HCT116 (cell line): ENCODE results near the gene CPT1A. TPM values are rescaled to one million over a fixed set of nuclear protein-coding genes. Genes with fewer than 3 reads are reported as not detected.

Source experiments
- ATAC-seq: fragments of 200-7000 bp; cut with Tn5 transposase; 2 replicates; pipeline ENCODE4 v1.9.1; 2020; ENCODE audit warnings: mild to moderate bottlenecking, moderate library complexity
- BruUV-seq: library from RNA; stranded (reverse); fragments of 400-500 nt; replicated peaks from 2 replicates; lab custom pipeline; 2021; lab: Mats Ljungman, UMichigan
- CTCF ChIA-PET: fragments of 300-600 bp; sonication (Branson Sonifier 250); formaldehyde crosslinking; loops from one replicate; lab custom pipeline; 2021; ENCODE audit warnings: antibody characterized with exemption; lab: Charles Lee
- POLR2A ChIA-PET: fragments of 300-600, 350-600 bp; sonication (Branson Sonifier 250); formaldehyde crosslinking; loops from one replicate; lab custom pipeline; 2021; ENCODE audit warnings: antibody characterized with exemption; lab: Charles Lee
- RAD21 ChIA-PET, 2 experiments: fragments of 300-600 bp; sonication (Branson Sonifier 250); formaldehyde crosslinking; loops; one replicate each; lab custom pipeline; 2023; ENCODE audit warnings: low total read pairs in 2 of 2; ENCODE audit not compliant: uncharacterized antibody in 2 of 2, unreplicated experiment in 2 of 2, low non-redundant PET in 1 of 2; lab: Charles Lee
- DNase-seq: peaks from one replicate; pipeline ENCODE4 v3.0.0-alpha.2; 2010; ENCODE audit warnings: low read depth, low spot score
- H2AFZ ChIP-seq: fragments of 200-600 bp; shearing (Covaris generic), sonication (generic); 2 replicates; pipeline ENCODE4 v1.6.1; 2017; ENCODE audit warnings: low read depth, mixed run types, mixed read lengths, antibody characterized with exemption, low read length; ENCODE audit not compliant: poor library complexity, severe bottlenecking
- H3K27ac ChIP-seq: 2 replicates; pipeline ENCODE4 v1.5.1; 2012; ENCODE audit warnings: low read depth, low read length
- H3K27me3 ChIP-seq: fragments of 200-600 bp; sonication (generic); 2 replicates; pipeline ENCODE4 v1.6.1; 2016; ENCODE audit warnings: mixed run types, low read length, mixed read lengths; ENCODE audit not compliant: insufficient read depth
- H3K36me3 ChIP-seq, 2 experiments: fragments of 200-500 bp in 1 of 2; fragments of 200-600 bp in 1 of 2; sonication (Bioruptor generic) in 1 of 2; sonication (generic) in 1 of 2; 2 replicates each; pipeline versions ENCODE4 v1.5.1 to v1.6.1; 2014 to 2016; ENCODE audit warnings: low read length in 2 of 2, inconsistent platforms in 1 of 2, mixed read lengths in 1 of 2, mixed run types in 1 of 2; ENCODE audit not compliant: insufficient read depth in 2 of 2, control insufficient read depth in 1 of 2
- H3K4me1 ChIP-seq, 2 experiments: fragments of 200-600 bp in 1 of 2; sonication (generic) in 1 of 2; 2 replicates each; pipeline versions ENCODE4 v1.5.1 to v1.6.1; 2012 to 2017; ENCODE audit warnings: low read length in 2 of 2, inconsistent platforms in 1 of 2, mild to moderate bottlenecking in 1 of 2, mixed read lengths in 1 of 2, mixed run types in 1 of 2, moderate library complexity in 1 of 2; ENCODE audit not compliant: insufficient read depth in 2 of 2, control insufficient read depth in 1 of 2
- H3K4me2 ChIP-seq: fragments of 200-600 bp; sonication (generic); 2 replicates; pipeline ENCODE4 v1.6.1; 2017; ENCODE audit warnings: mixed run types, low read length, mixed read lengths
- H3K4me3 ChIP-seq, 2 experiments: fragments of 200-600 bp in 1 of 2; sonication (generic) in 1 of 2; replicated peaks in 1 of 2; 2 replicates each; pipeline ENCODE4 v1.5.1; 2011 to 2016; ENCODE audit warnings: low read length in 2 of 2, control low read depth in 1 of 2, low read depth in 1 of 2, mild to moderate bottlenecking in 1 of 2, mixed read lengths in 1 of 2, mixed run types in 1 of 2
- H3K79me2 ChIP-seq: fragments of 200-600 bp; sonication (generic); 2 replicates; pipeline ENCODE4 v1.6.1; 2017; ENCODE audit warnings: mild to moderate bottlenecking, mixed run types, low read length, moderate library complexity, mixed read lengths; ENCODE audit not compliant: insufficient read depth
- H3K9ac ChIP-seq: fragments of 200-600 bp; sonication (generic); 2 replicates; pipeline ENCODE4 v1.6.1; 2016; ENCODE audit warnings: low read length, mixed read lengths
- H3K9me2 ChIP-seq: fragments of 200-600 bp; sonication (generic), shearing (Covaris generic); 2 replicates; pipeline ENCODE4 v1.6.1; 2017; ENCODE audit warnings: mixed run types, mild to moderate bottlenecking, moderate library complexity; ENCODE audit not compliant: insufficient read depth
- H3K9me3 ChIP-seq, 2 experiments: fragments of 200-500 bp in 1 of 2; fragments of 200-600 bp in 1 of 2; sonication (Bioruptor generic) in 1 of 2; sonication (generic) in 1 of 2; 2 replicates each; pipeline ENCODE4 v1.6.1; 2014 to 2017; ENCODE audit warnings: low read length in 2 of 2, mixed read lengths in 2 of 2, inconsistent platforms in 1 of 2, low read depth in 1 of 2, mild to moderate bottlenecking in 1 of 2, mixed run types in 1 of 2, moderate library complexity in 1 of 2; ENCODE audit not compliant: control insufficient read depth in 1 of 2, insufficient read depth in 1 of 2
- H4K20me1 ChIP-seq: fragments of 200-600 bp; sonication (generic), shearing (Covaris generic); 2 replicates; pipeline ENCODE4 v1.6.1; 2017; ENCODE audit warnings: mixed run types, mild to moderate bottlenecking, moderate library complexity; ENCODE audit not compliant: insufficient read depth
- EGR1 ChIP-seq: IDR thresholded peaks from 2 replicates; pipeline ENCODE4 v1.6.1; 2012; ENCODE audit warnings: low read depth
- JUND ChIP-seq: IDR thresholded peaks from 2 replicates; pipeline ENCODE4 v1.6.1; 2012
- POLR2AphosphoS5 ChIP-seq: IDR thresholded peaks from 2 replicates; pipeline ENCODE4 v1.6.1; 2011; ENCODE audit warnings: mild to moderate bottlenecking, low read depth, low read length, moderate library complexity
- RAD21 ChIP-seq: IDR thresholded peaks from 2 replicates; pipeline ENCODE4 v1.6.1; 2012; ENCODE audit warnings: low read depth, mild to moderate bottlenecking
- SIN3A ChIP-seq: IDR thresholded peaks from 2 replicates; pipeline ENCODE4 v1.6.1; 2012; ENCODE audit warnings: low read depth
- SP1 ChIP-seq: IDR thresholded peaks from 2 replicates; pipeline ENCODE4 v1.6.1; 2012; ENCODE audit warnings: low read depth
- SRF ChIP-seq: IDR thresholded peaks from 2 replicates; pipeline ENCODE4 v1.6.1; 2012; ENCODE audit warnings: low read depth
- TCF7L2 ChIP-seq: IDR thresholded peaks from 2 replicates; pipeline ENCODE4 v1.7.0; 2011; ENCODE audit warnings: borderline replicate concordance, inconsistent platforms; ENCODE audit not compliant: insufficient read depth, insufficient read length; ENCODE audit errors: extremely low read depth
- YY1 ChIP-seq: IDR thresholded peaks from 2 replicates; pipeline ENCODE4 v1.6.1; 2011; ENCODE audit warnings: low read length, low read depth, moderate library complexity, mild to moderate bottlenecking; ENCODE audit not compliant: insufficient replicate concordance; ENCODE audit errors: extremely low read depth
- ZFX ChIP-seq: fragments of 450-650 bp; IDR thresholded peaks from 2 replicates; pipeline ENCODE4 v1.6.1; 2017
- ZNF274 ChIP-seq: fragments of 200-500 bp; sonication (Bioruptor generic); IDR thresholded peaks from 2 replicates; pipeline ENCODE4 v1.6.1; 2014; ENCODE audit warnings: mild to moderate bottlenecking, low read depth, low read length, inconsistent platforms
- intact Hi-C: fragments of 100-400 bp; cut with micrococcal nuclease; formaldehyde crosslinking; loops from 2 replicates; pipeline ENCODE4 v1.10.0; 2022
- total RNA-seq: library from RNA; stranded (reverse); gene quantifications from one replicate; pipeline ENCODE4 v1.2.1, GENCODE V29; 2021; ENCODE audit not compliant: unreplicated experiment
- TF ChIP-seq, protein P1 (sequence below): IDR thresholded peaks from 2 replicates; pipeline ENCODE4 v1.6.1; 2012; ENCODE audit warnings: low read depth
- TF ChIP-seq, protein P2 (sequence below): IDR thresholded peaks from 2 replicates; pipeline ENCODE4 v1.6.1; 2011; ENCODE audit warnings: mild to moderate bottlenecking, low read length, moderate library complexity; ENCODE audit not compliant: insufficient replicate concordance; ENCODE audit errors: extremely low read depth
- TF ChIP-seq, protein P3 (sequence below): IDR thresholded peaks from 2 replicates; pipeline ENCODE4 v1.6.1; 2012

The CPT1A gene
- total RNA-seq, 1 experiment from 2014 or later: 54.4 TPM

DNA sequence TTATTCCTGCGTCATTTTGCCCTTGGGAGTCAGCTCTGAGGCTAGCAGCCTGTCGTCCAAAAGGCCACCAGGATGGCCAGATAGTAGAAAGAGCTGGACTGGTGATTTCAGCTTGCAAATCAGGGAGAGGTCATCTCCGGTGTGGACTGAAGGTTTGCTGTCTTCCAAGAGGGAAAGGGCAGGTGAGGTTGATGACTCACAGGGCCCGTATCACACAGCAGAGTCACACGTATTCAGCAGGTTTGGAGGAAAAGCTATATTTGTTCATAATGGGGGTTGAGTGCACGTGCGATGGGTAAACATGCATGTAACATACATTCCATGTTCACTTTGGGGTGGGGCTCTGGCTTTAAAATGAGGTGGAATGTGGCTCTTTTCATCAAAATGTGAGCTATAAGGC is 36.3 kb upstream of the CPT1A start:
- Histone ChIP-seq H3K9me2 (no peaks in the 10 kb centered on the region), H2AFZ (no peak overlapping the region), H3K9ac (no peak overlapping the region), H3K27me3 (0 out of 2 replicates have a peak, but pooled peaks cover 6% of the 10 kb centered on the region), H3K4me2 (no peak overlapping the region), H3K4me1 (peaks cover 0 to 6% of the 10 kb centered on the region in 2 experiments; a peak in 2 of 4 replicates), H3K4me3 (no peak overlapping the region), H3K79me2 (no peaks in the 10 kb centered on the region), H3K9me3 (no peaks in the 10 kb centered on the region), H4K20me1 (no peaks in the 10 kb centered on the region), H3K36me3 (no peaks in the 10 kb centered on the region), H3K27ac (no peak overlapping the region)
- BruUV-seq: no TSS peak
- POLR2A ChIA-PET: no interaction called here
- TF ChIP-seq SRF (no peak), RAD21 (no peak), SIN3A (no peak), YY1 (no peak), ZNF274 (no peak), ZFX (no peak), JUND (no peak), POLR2AphosphoS5 (no peak), SP1 (no peak), EGR1 (no peak), TCF7L2 (no peak)
- TF ChIP-seq, protein P1, sequence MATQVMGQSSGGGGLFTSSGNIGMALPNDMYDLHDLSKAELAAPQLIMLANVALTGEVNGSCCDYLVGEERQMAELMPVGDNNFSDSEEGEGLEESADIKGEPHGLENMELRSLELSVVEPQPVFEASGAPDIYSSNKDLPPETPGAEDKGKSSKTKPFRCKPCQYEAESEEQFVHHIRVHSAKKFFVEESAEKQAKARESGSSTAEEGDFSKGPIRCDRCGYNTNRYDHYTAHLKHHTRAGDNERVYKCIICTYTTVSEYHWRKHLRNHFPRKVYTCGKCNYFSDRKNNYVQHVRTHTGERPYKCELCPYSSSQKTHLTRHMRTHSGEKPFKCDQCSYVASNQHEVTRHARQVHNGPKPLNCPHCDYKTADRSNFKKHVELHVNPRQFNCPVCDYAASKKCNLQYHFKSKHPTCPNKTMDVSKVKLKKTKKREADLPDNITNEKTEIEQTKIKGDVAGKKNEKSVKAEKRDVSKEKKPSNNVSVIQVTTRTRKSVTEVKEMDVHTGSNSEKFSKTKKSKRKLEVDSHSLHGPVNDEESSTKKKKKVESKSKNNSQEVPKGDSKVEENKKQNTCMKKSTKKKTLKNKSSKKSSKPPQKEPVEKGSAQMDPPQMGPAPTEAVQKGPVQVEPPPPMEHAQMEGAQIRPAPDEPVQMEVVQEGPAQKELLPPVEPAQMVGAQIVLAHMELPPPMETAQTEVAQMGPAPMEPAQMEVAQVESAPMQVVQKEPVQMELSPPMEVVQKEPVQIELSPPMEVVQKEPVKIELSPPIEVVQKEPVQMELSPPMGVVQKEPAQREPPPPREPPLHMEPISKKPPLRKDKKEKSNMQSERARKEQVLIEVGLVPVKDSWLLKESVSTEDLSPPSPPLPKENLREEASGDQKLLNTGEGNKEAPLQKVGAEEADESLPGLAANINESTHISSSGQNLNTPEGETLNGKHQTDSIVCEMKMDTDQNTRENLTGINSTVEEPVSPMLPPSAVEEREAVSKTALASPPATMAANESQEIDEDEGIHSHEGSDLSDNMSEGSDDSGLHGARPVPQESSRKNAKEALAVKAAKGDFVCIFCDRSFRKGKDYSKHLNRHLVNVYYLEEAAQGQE: no peak
- TF ChIP-seq, protein P2, sequence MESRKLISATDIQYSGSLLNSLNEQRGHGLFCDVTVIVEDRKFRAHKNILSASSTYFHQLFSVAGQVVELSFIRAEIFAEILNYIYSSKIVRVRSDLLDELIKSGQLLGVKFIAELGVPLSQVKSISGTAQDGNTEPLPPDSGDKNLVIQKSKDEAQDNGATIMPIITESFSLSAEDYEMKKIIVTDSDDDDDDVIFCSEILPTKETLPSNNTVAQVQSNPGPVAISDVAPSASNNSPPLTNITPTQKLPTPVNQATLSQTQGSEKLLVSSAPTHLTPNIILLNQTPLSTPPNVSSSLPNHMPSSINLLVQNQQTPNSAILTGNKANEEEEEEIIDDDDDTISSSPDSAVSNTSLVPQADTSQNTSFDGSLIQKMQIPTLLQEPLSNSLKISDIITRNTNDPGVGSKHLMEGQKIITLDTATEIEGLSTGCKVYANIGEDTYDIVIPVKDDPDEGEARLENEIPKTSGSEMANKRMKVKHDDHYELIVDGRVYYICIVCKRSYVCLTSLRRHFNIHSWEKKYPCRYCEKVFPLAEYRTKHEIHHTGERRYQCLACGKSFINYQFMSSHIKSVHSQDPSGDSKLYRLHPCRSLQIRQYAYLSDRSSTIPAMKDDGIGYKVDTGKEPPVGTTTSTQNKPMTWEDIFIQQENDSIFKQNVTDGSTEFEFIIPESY: no peak
- TF ChIP-seq, protein P3, sequence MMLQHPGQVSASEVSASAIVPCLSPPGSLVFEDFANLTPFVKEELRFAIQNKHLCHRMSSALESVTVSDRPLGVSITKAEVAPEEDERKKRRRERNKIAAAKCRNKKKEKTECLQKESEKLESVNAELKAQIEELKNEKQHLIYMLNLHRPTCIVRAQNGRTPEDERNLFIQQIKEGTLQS: no peak
- DNase-seq (no peak), ATAC-seq (no peak)
- RAD21 ChIA-PET: no interaction called here
- CTCF ChIA-PET: no interaction called here
- intact Hi-C loops: no loop called here
